GM23338 (cell line): ENCODE measurements around the gene DRD2. TPM values are rescaled to one million over a fixed set of nuclear protein-coding genes. Genes with fewer than 3 reads are reported as not detected.

ENCODE experiments used
- ATAC-seq: fragments of 200-7000 bp; cut with Tn5 transposase; 3 replicates; pipeline ENCODE4 v1.9.1; 2020
- DNase-seq: peaks from one replicate; pipeline ENCODE4 v3.0.0-alpha.2; 2015; ENCODE audit warnings: low spot score
- H2AFZ ChIP-seq: fragments of 200-600 bp; sonication (generic); 2 replicates; pipeline ENCODE4 v1.8.0; 2016; ENCODE audit warnings: antibody characterized with exemption, mild to moderate bottlenecking, moderate library complexity
- H3F3A ChIP-seq: fragments of 200-600 bp; sonication (generic); replicated peaks from 2 replicates; pipeline ENCODE4 v1.8.0; 2017; ENCODE audit warnings: antibody characterized with exemption, mixed run types, low read depth
- H3K27ac ChIP-seq: fragments of 200-600 bp; sonication (generic); 2 replicates; pipeline ENCODE4 v1.6.1; 2016; ENCODE audit warnings: low read depth
- H3K27me3 ChIP-seq: fragments of 200-600 bp; sonication (generic); 2 replicates; pipeline ENCODE4 v1.8.0; 2016; ENCODE audit warnings: mild to moderate bottlenecking, mixed run types, moderate library complexity; ENCODE audit not compliant: insufficient read depth
- H3K36me3 ChIP-seq: fragments of 200-600 bp; sonication (generic); 2 replicates; pipeline ENCODE4 v1.8.0; 2016; ENCODE audit warnings: mild to moderate bottlenecking; ENCODE audit not compliant: insufficient read depth
- H3K4me1 ChIP-seq: fragments of 200-600 bp; sonication (generic); 2 replicates; pipeline ENCODE4 v1.8.0; 2016; ENCODE audit warnings: mild to moderate bottlenecking, moderate library complexity; ENCODE audit not compliant: insufficient read depth
- H3K4me2 ChIP-seq: fragments of 200-600 bp; sonication (generic); 2 replicates; pipeline ENCODE4 v1.7.1; 2017; ENCODE audit warnings: mixed run types
- H3K4me3 ChIP-seq: fragments of 200-600 bp; sonication (generic); 2 replicates; pipeline ENCODE4 v1.6.1; 2016; ENCODE audit warnings: mixed run types
- H3K79me2 ChIP-seq: fragments of 200-600 bp; sonication (generic); replicated peaks from 2 replicates; pipeline ENCODE4 v1.8.0; 2017; ENCODE audit warnings: mild to moderate bottlenecking; ENCODE audit not compliant: insufficient read depth
- H3K9me2 ChIP-seq: fragments of 200-600 bp; sonication (generic); 2 replicates; pipeline ENCODE4 v1.8.0; 2017; ENCODE audit not compliant: insufficient read depth
- H4K20me1 ChIP-seq: fragments of 200-600 bp; sonication (generic); replicated peaks from 2 replicates; pipeline ENCODE4 v1.8.0; 2017; ENCODE audit warnings: mild to moderate bottlenecking; ENCODE audit not compliant: insufficient read depth
- H3K27ac Mint-ChIP-seq: 2 replicates; pipeline ENCODE4 v1.8.0; 2020; ENCODE audit warnings: inconsistent platforms, mild to moderate bottlenecking, moderate library complexity, mixed read lengths
- H3K27me3 Mint-ChIP-seq: 3 replicates; pipeline ENCODE4 v1.8.0; 2022; ENCODE audit warnings: low read depth, mild to moderate bottlenecking, moderate library complexity, mixed read lengths, inconsistent platforms; ENCODE audit not compliant: insufficient read depth, poor library complexity
- H3K36me3 Mint-ChIP-seq: 3 replicates; pipeline ENCODE4 v1.8.0; 2021; ENCODE audit warnings: low read depth, mild to moderate bottlenecking, inconsistent platforms, moderate library complexity, mixed read lengths
- H3K4me1 Mint-ChIP-seq: 3 replicates; pipeline ENCODE4 v1.8.0; 2020; ENCODE audit warnings: mild to moderate bottlenecking, inconsistent platforms, mixed read lengths
- H3K4me3 Mint-ChIP-seq: 3 replicates; pipeline ENCODE4 v1.8.0; 2021; ENCODE audit warnings: moderate library complexity, mild to moderate bottlenecking, inconsistent platforms, mixed read lengths
- H3K9me3 Mint-ChIP-seq: 3 replicates; pipeline ENCODE4 v1.8.0; 2020; ENCODE audit warnings: moderate library complexity, mild to moderate bottlenecking, inconsistent platforms, mixed read lengths
- CREB1 ChIP-seq: fragments of 250-450 bp; sonication (Bioruptor Pico); IDR thresholded peaks from 2 replicates; pipeline ENCODE4 v1.5.0; 2020; ENCODE audit warnings: low read depth, mild to moderate bottlenecking, moderate library complexity
- ETS1 ChIP-seq: IDR thresholded peaks from 2 replicates; pipeline ENCODE4 v1.6.1; 2016; ENCODE audit warnings: antibody characterized with exemption
- NANOG ChIP-seq: IDR thresholded peaks from 2 replicates; pipeline ENCODE4 v1.6.1; 2016; ENCODE audit warnings: antibody characterized with exemption, borderline replicate concordance
- POLR2AphosphoS5 ChIP-seq: IDR thresholded peaks from 2 replicates; pipeline ENCODE4 v1.6.1; 2016; ENCODE audit warnings: antibody characterized with exemption, low read depth
- STAT1 ChIP-seq: IDR thresholded peaks from one replicate; pipeline ENCODE4 v1.6.1; 2016; ENCODE audit warnings: antibody characterized with exemption; ENCODE audit not compliant: unreplicated experiment
- ZNF331 ChIP-seq: fragments of 250-450 bp; sonication (Bioruptor Pico); IDR thresholded peaks from 2 replicates; pipeline ENCODE4 v1.5.0; 2020; ENCODE audit warnings: low read depth, mild to moderate bottlenecking, moderate library complexity
- ZNF462 ChIP-seq: fragments of 250-450 bp; sonication (Bioruptor Pico); IDR thresholded peaks from 2 replicates; pipeline ENCODE4 v1.5.0; 2020; ENCODE audit warnings: mild to moderate bottlenecking, moderate library complexity
- polyA plus RNA-seq: library from polyadenylated mRNA; unstranded; fragments of >200 nt; fragmentation: Nextera tagmentation; extraction: Ambion mirVana; gene quantifications from 2 replicates; pipeline ENCODE4 v1.2.1, GENCODE V29; 2016
- total RNA-seq: library from RNA; depleted of rRNA; stranded (reverse); fragments of >200 nt; shearing (Covaris generic); gene quantifications from 2 replicates; pipeline ENCODE4 v1.2.3, GENCODE V29; 2014
- TF ChIP-seq, protein P1 (sequence below): IDR thresholded peaks from one replicate; pipeline ENCODE4 v1.6.1; 2018; ENCODE audit warnings: antibody characterized with exemption; ENCODE audit not compliant: unreplicated experiment

Gene DRD2
- total and polyA plus RNA-seq, 2 experiments from 2014 or later: 0.21 to 0.66 TPM

- TF ChIP-seq NANOG (no peak), ETS1 (no peak), POLR2AphosphoS5 (no peak), ZNF331 (CRISPR knock-in tag) (no peak), ZNF462 (CRISPR knock-in tag) (no peak), STAT1 (no peak), CREB1 (no peak)
- TF ChIP-seq, protein P1, sequence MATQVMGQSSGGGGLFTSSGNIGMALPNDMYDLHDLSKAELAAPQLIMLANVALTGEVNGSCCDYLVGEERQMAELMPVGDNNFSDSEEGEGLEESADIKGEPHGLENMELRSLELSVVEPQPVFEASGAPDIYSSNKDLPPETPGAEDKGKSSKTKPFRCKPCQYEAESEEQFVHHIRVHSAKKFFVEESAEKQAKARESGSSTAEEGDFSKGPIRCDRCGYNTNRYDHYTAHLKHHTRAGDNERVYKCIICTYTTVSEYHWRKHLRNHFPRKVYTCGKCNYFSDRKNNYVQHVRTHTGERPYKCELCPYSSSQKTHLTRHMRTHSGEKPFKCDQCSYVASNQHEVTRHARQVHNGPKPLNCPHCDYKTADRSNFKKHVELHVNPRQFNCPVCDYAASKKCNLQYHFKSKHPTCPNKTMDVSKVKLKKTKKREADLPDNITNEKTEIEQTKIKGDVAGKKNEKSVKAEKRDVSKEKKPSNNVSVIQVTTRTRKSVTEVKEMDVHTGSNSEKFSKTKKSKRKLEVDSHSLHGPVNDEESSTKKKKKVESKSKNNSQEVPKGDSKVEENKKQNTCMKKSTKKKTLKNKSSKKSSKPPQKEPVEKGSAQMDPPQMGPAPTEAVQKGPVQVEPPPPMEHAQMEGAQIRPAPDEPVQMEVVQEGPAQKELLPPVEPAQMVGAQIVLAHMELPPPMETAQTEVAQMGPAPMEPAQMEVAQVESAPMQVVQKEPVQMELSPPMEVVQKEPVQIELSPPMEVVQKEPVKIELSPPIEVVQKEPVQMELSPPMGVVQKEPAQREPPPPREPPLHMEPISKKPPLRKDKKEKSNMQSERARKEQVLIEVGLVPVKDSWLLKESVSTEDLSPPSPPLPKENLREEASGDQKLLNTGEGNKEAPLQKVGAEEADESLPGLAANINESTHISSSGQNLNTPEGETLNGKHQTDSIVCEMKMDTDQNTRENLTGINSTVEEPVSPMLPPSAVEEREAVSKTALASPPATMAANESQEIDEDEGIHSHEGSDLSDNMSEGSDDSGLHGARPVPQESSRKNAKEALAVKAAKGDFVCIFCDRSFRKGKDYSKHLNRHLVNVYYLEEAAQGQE: no peak
- no peaks in the 10 kb centered on the region for H3K27me3 ChIP-seq
- Mint-ChIP-seq H3K27ac (no peak overlapping the region), H3K4me1 (peaks cover 4% of the 10 kb centered on the region; the same call in 1 of the 3 replicates), H3K27me3 (no peaks in the 10 kb centered on the region), H3K4me3 (no peak overlapping the region), H3K9me3 (no peaks in the 10 kb centered on the region), H3K36me3 (no peaks in the 10 kb centered on the region)
- no peak overlapping the region for H3K4me3 ChIP-seq
- H3K36me3 ChIP-seq: no peaks in the 10 kb centered on the region
- H3K79me2 ChIP-seq: no peaks in the 10 kb centered on the region
- H4K20me1 ChIP-seq: no peaks in the 10 kb centered on the region
- H3K4me1 ChIP-seq: no peaks in the 10 kb centered on the region
- H3K27ac ChIP-seq: no peak overlapping the region
- no peak for ATAC-seq
- peaks cover 8% of the 10 kb centered on the region for H3K9me2 ChIP-seq
- no peak overlapping the region for H3K4me2 ChIP-seq
- no peak overlapping the region for H2AFZ ChIP-seq
- H3F3A ChIP-seq: no peaks in the 10 kb centered on the region
- DNase-seq: no peak
These were observed 32.1 kb upstream of the DRD2 start for GRCh38 chr11:113507341-113507740.
